LNCAP (cell line): ENCODE results near the gene UBE2G1.

Experiments used
- CTCF ChIP-seq: fragments of 450-650 bp; IDR thresholded peaks from 2 replicates; pipeline ENCODE4 v1.5.1; 2017; ENCODE audit warnings: mild to moderate bottlenecking

UBE2G1 gene

GRCh38 chr17:4357030-4357628 is 9.3 kb downstream of the UBE2G1 start:
- TF ChIP-seq CTCF = no peak

DNA sequence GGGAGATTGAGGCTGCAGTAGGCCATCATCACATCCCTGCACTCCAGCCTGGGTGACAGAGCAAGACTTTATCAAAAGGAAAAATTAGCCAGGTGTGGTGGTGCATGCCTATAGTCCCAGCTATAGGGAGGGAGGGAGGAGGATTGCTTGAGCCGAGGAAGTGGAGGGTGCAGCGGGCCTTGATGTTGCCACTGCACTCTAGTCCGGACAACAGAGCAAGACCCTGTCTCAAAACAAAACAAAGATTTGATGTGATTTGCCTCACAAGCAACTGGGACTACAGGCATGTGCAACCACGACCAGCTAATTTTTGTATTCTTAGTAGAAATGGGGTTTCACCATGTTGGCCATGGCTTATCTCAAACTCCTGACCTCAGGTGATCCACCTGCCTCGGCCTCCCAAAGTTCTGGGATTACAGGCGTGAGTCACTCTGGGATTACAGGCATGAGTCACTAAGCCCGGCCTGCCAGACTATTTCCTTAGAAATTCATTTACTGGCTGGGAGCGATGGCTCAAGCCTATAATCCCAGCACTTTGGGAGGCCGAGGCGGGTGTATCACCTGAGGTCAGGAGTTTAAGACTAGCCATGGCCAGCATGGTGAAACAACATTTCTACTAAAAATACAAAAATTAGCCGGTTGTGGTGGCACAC is 11.5 kb downstream of the UBE2G1 start:
- TF ChIP-seq CTCF = no peak

- no peak for TF ChIP-seq CTCF
Observed at GRCh38 chr17:4354206-4354605, 12.3 kb downstream of the UBE2G1 start.

DNA sequence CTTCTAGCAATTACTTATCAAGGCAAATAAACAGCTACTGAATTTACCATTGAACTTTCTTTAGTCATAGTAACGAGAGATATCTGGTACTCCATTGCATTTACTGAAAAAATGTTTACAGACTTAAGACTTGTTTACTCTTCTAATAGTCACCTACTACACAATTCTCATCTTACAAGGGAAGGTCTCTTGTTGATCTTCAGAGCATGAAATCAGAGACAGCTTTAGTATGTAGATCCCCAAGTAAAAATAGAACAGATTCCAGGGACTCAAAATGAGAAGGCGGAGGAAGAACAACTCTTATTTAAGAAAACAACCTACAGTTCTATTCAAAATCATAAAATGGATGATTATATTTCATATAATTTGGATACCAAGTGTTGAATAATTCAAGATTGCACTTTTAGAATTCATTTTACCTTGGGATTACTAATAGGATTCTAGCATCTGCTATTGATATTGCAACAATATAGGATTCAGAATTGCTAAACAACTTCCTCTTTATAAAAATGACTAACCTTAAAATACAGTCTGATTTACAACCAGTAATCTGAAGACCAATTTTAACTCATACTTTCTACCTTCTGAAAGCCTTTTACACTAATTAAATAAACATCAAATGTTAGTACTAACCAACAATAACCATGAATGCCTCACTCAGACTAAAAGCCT is 20.8 kb downstream of the UBE2G1 start:
- no peak for TF ChIP-seq CTCF

DNA sequence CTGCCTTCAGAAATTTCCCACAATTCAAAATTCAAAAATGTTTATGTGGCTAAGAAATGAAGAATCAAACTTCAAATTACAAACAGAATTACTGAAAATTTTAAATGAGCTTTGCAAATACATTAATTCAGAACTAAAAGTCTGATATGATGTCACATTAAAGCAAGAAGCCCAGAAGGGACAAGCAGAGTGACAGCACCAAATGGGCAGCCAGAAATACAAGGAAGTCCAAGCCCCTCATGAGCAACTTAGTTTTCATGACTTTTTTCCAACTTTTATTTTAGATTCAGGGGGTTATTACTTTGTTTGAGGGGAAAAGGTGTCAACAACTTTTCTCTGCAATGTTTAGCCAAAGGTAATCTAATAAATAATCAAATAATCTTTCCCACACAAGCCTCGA is 21.5 kb downstream of the UBE2G1 start:
- TF ChIP-seq CTCF = no peak

DNA sequence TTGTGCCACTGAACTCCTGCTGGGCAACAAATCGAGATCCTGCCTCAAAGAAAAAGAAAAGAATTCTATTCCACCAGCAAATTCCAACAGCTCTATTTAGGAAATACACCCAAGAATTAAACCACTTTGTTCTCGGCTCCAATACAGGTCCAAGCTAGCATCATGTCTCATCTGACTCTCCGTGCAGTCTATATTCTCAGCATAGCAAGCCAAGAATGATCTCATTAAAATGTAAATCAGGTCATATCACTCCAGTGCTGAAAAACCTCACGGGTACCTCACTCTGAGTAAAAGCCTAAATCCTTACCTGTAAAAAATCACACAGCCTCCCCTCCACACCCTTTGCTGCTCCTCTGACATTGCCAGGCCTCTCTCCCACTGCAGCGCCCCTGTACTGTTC is 23.9 kb downstream of the UBE2G1 start:
- TF ChIP-seq CTCF = no peak

DNA sequence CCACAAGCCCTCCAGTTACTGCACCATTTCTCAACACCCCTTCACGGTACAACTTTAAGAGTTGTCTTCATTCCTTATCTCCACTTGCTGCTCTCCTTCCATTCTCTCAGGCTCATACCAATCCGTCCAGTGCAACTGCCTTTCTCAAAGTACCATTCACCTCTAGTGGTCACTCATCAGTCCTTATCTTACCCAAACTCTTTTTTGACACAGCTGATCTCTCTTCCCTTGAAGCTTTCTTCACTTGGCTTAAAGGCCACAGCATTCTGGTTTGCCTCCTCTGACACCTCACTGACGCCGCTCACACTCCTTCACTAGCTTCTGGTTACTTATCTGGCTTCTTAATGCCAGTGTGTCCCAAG is 24.9 kb downstream of the UBE2G1 start:
- no peak for TF ChIP-seq CTCF
